ENCODE results near the gene MIER2. TPM values are rescaled to one million over a fixed set of nuclear protein-coding genes. Genes with fewer than 3 reads are reported as not detected.
"Not testable (repeated sequence)": the region's sequence is repeated elsewhere in the genome, so short reads cannot be mapped to it uniquely, and the experiment has no call there.

The MIER2 gene
- total RNA-seq, 1 donor from 2014 or later: 30.7 TPM

GRCh38 chr19:390386-391206 lies 46.0 kb upstream of the MIER2 start:
- TF ChIP-seq CTCF (IDR thresholded peaks at IDR 0.05) (no peak), POLR2AphosphoS5 (IDR thresholded peaks at IDR 0.05; ENCODE audit: insufficient read depth in 1 of 2, low read depth in 1 of 2) (no peak), POLR2A (IDR thresholded peaks at IDR 0.05) (no peak)
- no peak for DNase-seq (ENCODE audit: extremely low spot score in 2 of 2)
- Histone ChIP-seq H3K9me3 (no peaks in the 10 kb centered on the region), H3K27me3 (no peaks in the 10 kb centered on the region), H3K36me3 (no peaks in the 10 kb centered on the region), H3K4me3 (no peak overlapping the region), H3K4me1 (no peaks in the 10 kb centered on the region), H3K27ac (no peak overlapping the region)
- intact Hi-C loops (cut with DNase I): no loop called here

GRCh38 chr19:389935-390289 lies 45.3 kb upstream of the MIER2 start:
- TF ChIP-seq POLR2AphosphoS5 (IDR thresholded peaks at IDR 0.05; ENCODE audit: insufficient read depth in 1 of 2, low read depth in 1 of 2): no peak
- no peak for TF ChIP-seq CTCF (IDR thresholded peaks at IDR 0.05)
- no peak for TF ChIP-seq POLR2A (IDR thresholded peaks at IDR 0.05)
- Histone ChIP-seq H3K4me1 (no peaks in the 10 kb centered on the region), H3K36me3 (no peaks in the 10 kb centered on the region), H3K27ac (no peak overlapping the region), H3K27me3 (no peaks in the 10 kb centered on the region), H3K9me3 (no peaks in the 10 kb centered on the region), H3K4me3 (no peak overlapping the region)
- DNase-seq (ENCODE audit: extremely low spot score in 2 of 2): no peak
- intact Hi-C loops (cut with DNase I): no loop called here

- intact Hi-C loops (cut with DNase I): no loop called here
- H3K27ac ChIP-seq: no peak overlapping the region
- TF ChIP-seq POLR2AphosphoS5 (IDR thresholded peaks at IDR 0.05; ENCODE audit: insufficient read depth in 1 of 2, low read depth in 1 of 2) (no peak), CTCF (IDR thresholded peaks at IDR 0.05) (no peak), POLR2A (IDR thresholded peaks at IDR 0.05) (no peak)
- H3K36me3 ChIP-seq: no peaks in the 10 kb centered on the region
- H3K27me3 ChIP-seq: no peaks in the 10 kb centered on the region
- no peaks in the 10 kb centered on the region for H3K9me3 ChIP-seq
- no peaks in the 10 kb centered on the region for H3K4me1 ChIP-seq
- no peak for DNase-seq (ENCODE audit: extremely low spot score in 2 of 2)
- H3K4me3 ChIP-seq: no peak overlapping the region
Measured at GRCh38 chr19:389255-389934, 44.8 kb upstream of the MIER2 start.

- Histone ChIP-seq H3K27ac (no peak overlapping the region), H3K36me3 (no peaks in the 10 kb centered on the region), H3K4me1 (no peaks in the 10 kb centered on the region), H3K4me3 (no peak overlapping the region), H3K27me3 (no peaks in the 10 kb centered on the region), H3K9me3 (no peaks in the 10 kb centered on the region)
- TF ChIP-seq POLR2A (IDR thresholded peaks at IDR 0.05) (no peak), CTCF (IDR thresholded peaks at IDR 0.05) (no peak), POLR2AphosphoS5 (IDR thresholded peaks at IDR 0.05; ENCODE audit: insufficient read depth in 1 of 2, low read depth in 1 of 2) (no peak)
- no peak for DNase-seq (ENCODE audit: extremely low spot score in 2 of 2)
- intact Hi-C loops (cut with DNase I): no loop called here
Measured at GRCh38 chr19:388691-389090, 44.1 kb upstream of the MIER2 start.

GRCh38 chr19:387777-388176 lies 43.2 kb upstream of the MIER2 start:
- Histone ChIP-seq H3K4me1 (no peaks in the 10 kb centered on the region), H3K4me3 (no peak overlapping the region), H3K9me3 (no peaks in the 10 kb centered on the region), H3K36me3 (no peaks in the 10 kb centered on the region), H3K27ac (no peak overlapping the region), H3K27me3 (peaks cover 4% of the 10 kb centered on the region)
- no peak for DNase-seq (ENCODE audit: extremely low spot score in 2 of 2)
- TF ChIP-seq POLR2AphosphoS5 (IDR thresholded peaks at IDR 0.05; ENCODE audit: insufficient read depth in 1 of 2, low read depth in 1 of 2): no peak
- TF ChIP-seq POLR2A (IDR thresholded peaks at IDR 0.05): no peak
- TF ChIP-seq CTCF (IDR thresholded peaks at IDR 0.05): no peak
- intact Hi-C loops (cut with DNase I): no loop called here

- DNase-seq (ENCODE audit: extremely low spot score in 2 of 2); H3K4me1 ChIP-seq; H3K36me3 ChIP-seq; H3K9me3 ChIP-seq; H3K4me3 ChIP-seq; H3K27me3 ChIP-seq; intact Hi-C loops (cut with DNase I); H3K27ac ChIP-seq: not testable (repeated sequence)
Measured at GRCh38 chr19:386632-387301, 42.2 kb upstream of the MIER2 start.

GRCh38 chr19:386189-386588 lies 41.6 kb upstream of the MIER2 start:
- H3K36me3 ChIP-seq; intact Hi-C loops (cut with DNase I); H3K27me3 ChIP-seq: not testable (repeated sequence)

More at GRCh38 chr19:386189-386588, 41.6 kb upstream of the MIER2 start:
- not testable (repeated sequence) for H3K9me3 ChIP-seq; H3K4me1 ChIP-seq; H3K27ac ChIP-seq; H3K4me3 ChIP-seq; DNase-seq (ENCODE audit: extremely low spot score in 2 of 2)

Measured in vagina (tissue), 2 donors.